SK-N-SH (cell line): Measurements from ENCODE around the gene NOXRED1.

Experiments used
- GATA2 ChIP-seq: sonication (generic); formaldehyde crosslinking; IDR thresholded peaks from 2 replicates; pipeline ENCODE4 v1.5.0; 2020; ENCODE audit warnings: mild to moderate bottlenecking, missing genetic modification reagents
- POLR2AphosphoS5 ChIP-seq: IDR thresholded peaks from 2 replicates; pipeline ENCODE4 v1.6.1; 2012; ENCODE audit warnings: low read depth, low read length
- RAD21 ChIP-seq: IDR thresholded peaks from 2 replicates; pipeline ENCODE4 v1.6.1; 2012; ENCODE audit warnings: mild to moderate bottlenecking, low read length
- REST ChIP-seq: IDR thresholded peaks from 2 replicates; pipeline ENCODE4 v1.6.1; 2012; ENCODE audit warnings: mild to moderate bottlenecking, low read depth, low read length, moderate library complexity
- RFX5 ChIP-seq: IDR thresholded peaks from 2 replicates; pipeline ENCODE4 v1.6.1; 2012; ENCODE audit warnings: mild to moderate bottlenecking, improper control_type of control experiment, low read length
- TEAD4 ChIP-seq: IDR thresholded peaks from 2 replicates; pipeline ENCODE4 v1.4.0; 2012; ENCODE audit warnings: mild to moderate bottlenecking, borderline replicate concordance; ENCODE audit not compliant: insufficient read depth
- USF2 ChIP-seq: fragments of 150-350 bp; IDR thresholded peaks from 2 replicates; pipeline ENCODE4 v1.6.1; 2017; ENCODE audit warnings: antibody characterized with exemption, low read length, low read depth, borderline replicate concordance
- TF ChIP-seq, protein P1 (sequence below): IDR thresholded peaks from 2 replicates; pipeline ENCODE4 v1.4.0; 2012; ENCODE audit warnings: low read depth, borderline replicate concordance

DNA sequence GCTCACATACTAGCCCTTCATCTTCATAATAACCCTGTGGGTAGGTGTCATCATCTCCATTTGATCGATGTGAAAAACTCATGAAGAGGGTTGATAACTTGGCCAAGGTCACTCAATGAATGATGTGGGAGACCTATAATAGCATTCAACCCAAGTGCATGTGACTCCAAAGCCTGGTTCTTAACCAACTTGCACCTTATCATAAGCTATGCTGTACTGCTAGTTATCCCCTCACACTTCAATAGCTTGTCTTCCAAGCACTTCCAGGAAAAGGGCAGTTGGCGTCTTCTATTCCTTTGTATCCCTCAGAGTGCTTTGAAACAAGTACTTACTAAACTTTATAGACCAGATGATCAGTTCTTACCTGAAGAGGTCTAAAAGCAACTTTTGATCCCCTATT, 18.9 kb upstream of the NOXRED1 start:
- TF ChIP-seq TEAD4 (no peak), GATA2 (no peak), POLR2AphosphoS5 (no peak), REST (no peak), RAD21 (no peak), USF2 (no peak), RFX5 (no peak)
- TF ChIP-seq, protein P1, sequence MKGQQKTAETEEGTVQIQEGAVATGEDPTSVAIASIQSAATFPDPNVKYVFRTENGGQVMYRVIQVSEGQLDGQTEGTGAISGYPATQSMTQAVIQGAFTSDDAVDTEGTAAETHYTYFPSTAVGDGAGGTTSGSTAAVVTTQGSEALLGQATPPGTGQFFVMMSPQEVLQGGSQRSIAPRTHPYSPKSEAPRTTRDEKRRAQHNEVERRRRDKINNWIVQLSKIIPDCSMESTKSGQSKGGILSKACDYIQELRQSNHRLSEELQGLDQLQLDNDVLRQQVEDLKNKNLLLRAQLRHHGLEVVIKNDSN: no peak
